T follicular helper cell (primary cell): ENCODE data around the gene PRR23E.

Source experiments
- DNase-seq: peaks from one replicate; pipeline ENCODE4 v3.0.0-alpha.2; 2020; ENCODE audit warnings: low read depth

The PRR23E gene

DNA sequence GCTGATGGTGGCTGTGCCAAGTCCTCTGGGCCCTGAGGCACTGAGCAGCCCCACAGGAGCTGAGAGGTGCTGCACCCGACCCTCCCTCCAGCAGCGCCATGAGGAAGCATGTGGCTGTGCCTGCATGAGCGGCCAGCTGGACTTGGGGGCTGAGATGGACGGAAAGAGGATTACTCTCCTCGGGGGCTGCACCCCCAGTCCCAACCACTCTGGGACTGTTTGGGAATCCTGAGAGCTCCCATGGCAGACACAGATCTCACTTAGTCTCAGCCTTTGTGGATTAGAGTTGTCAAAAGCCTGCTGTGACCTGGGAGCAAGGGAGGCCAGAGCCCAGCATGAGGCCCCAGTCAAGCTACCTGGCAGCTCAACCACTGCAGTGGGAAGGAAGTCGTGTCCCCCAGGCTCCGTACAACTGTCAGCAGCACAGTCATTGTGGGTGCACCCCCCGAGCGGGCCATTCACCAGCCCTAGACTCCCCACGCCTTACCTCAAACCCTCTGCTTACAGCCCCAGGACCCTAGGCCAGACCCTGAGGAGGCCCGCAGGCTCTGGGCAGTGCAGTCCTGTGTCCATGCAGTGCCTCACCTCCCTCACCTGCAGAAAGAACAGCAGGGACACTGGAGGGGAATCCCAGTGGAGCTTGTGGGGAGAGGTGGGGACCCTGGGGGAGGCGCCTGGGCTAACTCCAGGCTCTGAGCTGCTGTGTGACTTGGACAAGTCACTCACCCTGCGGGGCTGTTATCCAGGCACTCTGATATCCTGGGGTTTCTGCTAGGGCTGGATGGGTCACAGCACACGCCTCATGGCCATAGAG lies 17.1 kb downstream of the PRR23E start:
- no peak for DNase-seq

- DNase-seq: no peak
These were observed 17.7 kb downstream of the PRR23E start for GRCh38 chr3:127210654-127210943.

GRCh38 chr3:127211118-127212060 lies 18.5 kb downstream of the PRR23E start:
- no peak for DNase-seq

DNA sequence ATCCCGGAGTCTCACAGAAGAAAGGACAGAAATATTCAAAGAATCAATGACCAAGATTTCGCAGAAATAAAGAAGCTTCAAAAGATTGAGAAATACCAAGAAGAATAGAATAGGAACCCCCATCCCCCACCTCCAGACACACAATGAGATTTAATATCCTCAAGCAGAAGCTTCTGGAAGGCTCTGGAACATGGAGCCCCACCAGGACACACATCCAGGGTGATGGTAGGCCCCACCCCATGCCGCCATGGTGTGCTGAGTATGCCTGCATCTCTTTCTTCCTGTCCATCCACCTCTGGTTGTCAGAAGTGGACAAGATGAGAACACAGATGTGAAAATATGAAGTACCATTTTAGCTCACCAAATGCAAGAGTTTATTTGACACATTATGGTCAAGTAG lies 19.3 kb downstream of the PRR23E start:
- no peak for DNase-seq

GRCh38 chr3:127212711-127213110 lies 19.8 kb downstream of the PRR23E start:
- DNase-seq: no peak

DNA sequence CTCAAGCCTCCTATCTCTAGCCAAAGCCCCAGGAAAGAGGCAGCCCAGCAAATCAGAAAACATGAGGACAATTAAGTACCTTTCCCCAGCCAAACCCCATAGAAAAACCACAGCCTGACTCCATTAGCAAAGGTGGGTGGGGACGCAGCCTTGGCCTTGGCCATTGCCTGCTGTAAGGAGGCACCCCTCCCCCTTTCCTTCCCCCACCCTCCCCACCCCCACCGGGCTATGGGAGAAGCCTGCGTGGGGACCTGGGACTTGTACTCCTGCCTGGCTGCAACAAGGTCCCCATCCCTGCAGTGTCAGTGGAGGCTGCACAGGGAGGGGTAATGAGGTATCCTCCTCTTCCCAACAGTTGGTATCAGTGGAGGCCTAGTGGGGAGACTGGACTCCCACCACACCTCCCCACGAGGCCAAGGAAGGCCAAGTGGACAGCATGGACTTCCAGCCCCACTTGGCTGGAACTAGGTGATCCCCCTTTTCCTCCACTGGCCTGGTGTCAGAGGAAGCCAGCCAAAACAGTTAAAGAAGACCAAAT lies 20.5 kb downstream of the PRR23E start:
- no peak for DNase-seq

DNA sequence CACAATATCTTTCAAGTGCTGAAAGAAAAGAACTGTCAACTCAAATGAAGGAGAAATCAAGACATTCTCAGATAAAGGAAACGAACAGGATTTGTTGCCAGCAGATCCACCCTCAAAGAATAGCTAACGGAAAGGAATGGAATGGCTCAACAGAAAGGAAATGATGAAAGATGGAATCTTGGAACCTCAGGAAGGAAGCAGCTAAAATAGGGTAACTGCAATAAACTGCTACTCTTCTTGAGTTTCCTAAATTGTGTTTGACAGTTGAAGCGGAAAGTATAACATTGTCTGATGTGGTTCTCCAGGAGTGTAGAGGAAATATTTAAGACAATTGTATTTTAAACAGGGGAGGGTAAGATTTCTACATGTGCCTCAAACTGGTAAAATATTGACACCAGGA lies 22.0 kb downstream of the PRR23E start:
- no peak for DNase-seq

DNA sequence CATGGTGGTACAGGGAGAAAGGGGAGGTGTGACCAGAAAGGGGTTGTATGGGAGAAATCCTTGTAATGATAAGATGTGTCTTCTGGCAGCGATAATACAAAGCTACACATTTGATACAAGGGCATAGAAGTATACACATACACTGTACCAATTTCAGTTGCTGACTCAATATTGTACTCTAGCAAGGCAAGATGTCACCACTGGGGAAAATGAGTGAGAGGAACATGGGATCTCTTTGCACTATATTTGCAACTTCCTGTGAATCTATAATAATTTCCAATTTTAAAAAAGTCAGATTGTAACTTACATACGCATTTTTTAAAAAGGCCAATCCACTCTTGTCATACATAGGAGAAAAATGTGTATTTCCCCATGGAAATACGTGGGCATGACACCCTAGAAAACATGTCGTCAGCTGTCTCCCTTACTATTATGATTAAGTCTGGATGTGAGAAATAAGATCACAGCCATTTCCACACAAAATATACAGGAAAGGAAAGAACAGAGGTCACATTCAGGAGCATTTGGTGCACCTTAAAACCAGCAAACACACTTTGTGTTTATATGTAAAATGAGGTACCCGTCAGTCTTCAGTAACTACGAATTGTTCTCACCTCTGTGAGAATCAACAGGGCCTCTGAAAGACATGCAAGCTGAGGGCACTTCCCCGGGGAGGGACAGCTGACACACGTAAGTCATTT lies 22.9 kb downstream of the PRR23E start:
- no peak for DNase-seq

DNA sequence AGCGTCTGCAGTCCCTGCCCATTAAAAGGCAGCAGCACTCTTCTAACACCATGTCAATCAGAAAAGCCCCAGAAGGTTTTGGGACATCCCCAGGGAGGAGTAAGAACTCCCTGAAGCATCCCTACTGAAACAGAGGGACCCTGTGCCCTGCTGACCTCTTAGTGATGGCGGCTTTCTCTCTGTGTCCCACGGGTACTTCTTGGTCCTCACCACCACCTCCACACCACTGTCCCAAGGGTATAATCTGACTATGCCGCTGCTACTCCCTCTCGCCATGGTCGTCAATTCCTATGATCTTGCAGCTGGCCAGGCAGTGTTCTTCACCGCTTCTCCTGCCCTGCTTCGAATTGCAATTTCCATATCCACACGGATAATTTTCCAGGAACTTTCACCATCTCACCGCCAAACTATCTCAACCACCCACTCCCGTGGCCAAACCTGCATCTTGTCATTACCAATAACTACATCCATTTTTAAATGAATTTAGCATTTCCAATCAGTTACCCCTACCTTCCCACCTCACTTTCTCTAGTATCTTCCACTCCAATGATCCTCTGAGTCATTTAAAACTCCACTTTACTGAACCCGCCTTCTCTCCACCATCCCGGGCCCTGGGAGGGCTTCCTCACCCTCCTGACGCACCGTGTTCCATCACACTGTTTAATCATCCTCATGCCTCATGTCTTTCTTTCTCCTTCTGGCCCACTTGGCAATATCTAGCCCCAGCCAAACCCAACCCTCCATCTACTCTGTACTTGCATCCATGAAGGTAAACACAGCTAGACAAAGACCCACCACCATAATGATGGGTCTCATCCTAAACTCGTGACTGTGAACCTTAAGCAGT lies 23.7 kb downstream of the PRR23E start:
- DNase-seq: no peak

GRCh38 chr3:127217596-127218453 lies 24.9 kb downstream of the PRR23E start:
- no peak for DNase-seq

GRCh38 chr3:127218454-127218922 lies 25.6 kb downstream of the PRR23E start:
- no peak for DNase-seq

- no peak for DNase-seq
These were observed 27.6 kb downstream of the PRR23E start for GRCh38 chr3:127220497-127220896.

DNA sequence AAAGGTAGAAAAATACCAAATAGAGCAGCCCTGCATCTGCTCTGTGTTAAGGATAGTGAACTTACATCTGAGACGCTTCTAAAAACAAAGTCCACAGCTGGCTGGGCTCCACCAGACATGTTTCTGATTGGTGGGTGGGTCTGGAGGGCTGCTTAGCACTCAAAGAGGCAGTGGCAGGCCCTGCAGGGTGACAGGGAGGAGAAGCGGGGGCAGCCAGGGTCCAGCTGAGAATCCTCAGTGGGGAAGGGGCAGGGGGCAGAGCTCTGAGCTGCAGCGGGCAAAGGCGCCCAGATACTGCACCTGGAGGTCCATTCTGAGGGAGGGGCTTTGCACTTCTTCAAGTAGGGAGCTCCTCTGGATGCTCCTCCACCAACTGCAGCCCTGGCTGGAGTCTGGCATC lies 28.1 kb downstream of the PRR23E start:
- DNase-seq: no peak

DNA sequence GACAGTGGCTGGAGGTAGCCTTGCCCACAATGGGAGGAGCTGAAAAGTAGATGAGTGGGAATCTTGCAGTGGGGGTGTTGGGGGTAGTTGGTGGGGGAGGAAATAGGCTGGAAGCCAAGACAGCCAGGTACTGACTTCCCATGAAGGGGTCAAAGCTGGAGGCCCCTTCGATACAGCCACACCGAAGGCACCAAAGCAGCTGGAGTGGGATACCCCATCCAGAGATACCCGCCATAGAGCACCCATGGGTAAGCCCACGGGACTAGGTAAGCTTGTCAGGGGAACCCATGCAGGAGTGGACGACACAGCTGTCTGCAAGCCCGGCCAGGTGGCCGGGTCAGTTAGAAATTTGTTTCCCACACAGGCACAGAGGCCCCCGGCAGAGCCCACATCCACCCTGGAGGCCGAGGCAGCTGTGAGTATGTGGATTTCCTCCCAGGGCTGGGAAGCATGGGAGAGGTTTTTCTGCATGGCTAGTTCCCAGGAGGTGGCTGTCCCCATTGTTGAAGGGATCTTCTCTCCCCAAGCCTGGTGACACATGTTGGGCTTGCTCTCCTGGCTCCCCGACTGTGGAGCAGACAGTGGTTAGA lies 28.6 kb downstream of the PRR23E start:
- DNase-seq: no peak

GRCh38 chr3:127222163-127222562 lies 29.2 kb downstream of the PRR23E start:
- no peak for DNase-seq

GRCh38 chr3:127222664-127223063 lies 29.7 kb downstream of the PRR23E start:
- DNase-seq: no peak

DNA sequence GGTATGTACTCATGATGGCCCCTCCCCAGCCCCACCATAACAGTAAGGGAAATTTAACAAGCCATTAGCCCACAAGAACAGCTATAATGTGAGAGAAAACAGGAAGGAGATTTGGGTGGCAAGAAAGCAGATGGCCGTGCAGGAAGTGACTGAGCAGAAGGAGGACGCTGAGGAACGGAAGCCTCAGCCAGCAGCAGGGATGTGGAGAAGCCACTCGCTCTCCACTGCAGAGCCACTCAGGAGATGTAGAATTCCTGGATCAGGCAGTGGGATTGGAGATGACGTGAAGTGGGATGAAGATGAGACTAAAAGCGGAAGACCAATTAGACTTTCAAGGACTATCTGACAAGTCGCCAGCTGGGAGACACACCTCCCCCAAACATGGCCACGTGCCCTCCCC lies 31.2 kb downstream of the PRR23E start:
- DNase-seq: no peak

GRCh38 chr3:127226457-127226856 lies 33.5 kb downstream of the PRR23E start:
- no peak for DNase-seq

DNA sequence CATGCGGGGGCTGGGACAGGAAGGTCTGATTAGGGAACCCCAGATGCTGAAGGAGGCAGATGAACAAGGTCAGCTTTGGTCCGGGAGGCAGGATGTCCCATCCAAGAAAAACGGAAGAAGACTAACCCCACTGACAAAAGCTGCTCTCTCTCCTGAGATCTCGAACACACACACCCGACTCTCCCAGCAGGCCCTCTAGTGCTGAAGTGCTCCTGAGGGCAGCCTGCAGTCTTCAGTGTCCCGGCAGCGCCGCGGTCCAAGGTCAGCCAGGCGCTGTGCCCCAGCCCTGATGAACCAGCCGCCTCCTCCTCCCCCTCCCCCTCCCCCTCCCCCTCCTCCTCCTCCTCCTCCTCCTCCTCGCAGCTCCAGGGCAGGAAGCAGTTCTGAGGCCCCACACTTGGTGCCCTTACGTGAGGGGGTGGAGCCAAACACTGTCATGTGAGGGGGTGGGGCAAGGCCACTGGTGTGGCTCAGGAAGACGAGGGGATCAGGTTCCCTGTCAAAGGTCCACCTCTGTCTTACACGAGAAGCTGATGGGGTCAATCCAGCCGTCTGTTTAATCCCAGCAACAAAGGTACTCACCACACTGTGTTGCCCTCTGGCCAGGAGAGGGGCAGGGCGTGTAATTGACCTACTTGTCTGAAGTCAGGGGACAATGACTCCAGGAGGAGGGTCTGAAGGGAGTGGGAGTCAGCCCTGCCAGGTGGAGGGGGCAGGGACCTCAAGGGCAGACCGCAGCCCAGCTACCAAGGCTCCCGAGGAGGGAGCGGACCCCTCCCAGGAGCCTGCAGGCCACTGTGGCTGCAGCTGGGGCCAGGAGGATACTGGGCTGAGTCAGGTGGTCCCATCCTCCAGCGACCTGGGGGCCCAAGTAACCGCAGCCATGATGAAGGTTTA lies 34.3 kb downstream of the PRR23E start:
- DNase-seq: no peak
